Activated CD4-positive, alpha-beta memory T cell treated with anti-CD3 and anti-CD28 coated beads, Interleukin-2, amount 10 ng/mL, durations not matched to agents 7 days and 5 days (primary cell): Measurements from ENCODE around the gene TRRAP. TPM values are rescaled to one million over a fixed set of nuclear protein-coding genes. Genes with fewer than 3 reads are reported as not detected.

ENCODE experiments used
- CTCF ChIA-PET: fragments of 350-600 bp; sonication (Branson Sonifier 250); formaldehyde crosslinking; loops from one replicate; lab custom pipeline; 2021; ENCODE audit warnings: antibody characterized with exemption, inconsistent platforms; lab: Charles Lee
- POLR2A ChIA-PET: fragments of 350-600 bp; sonication (Branson Sonifier 250); formaldehyde crosslinking; loops from one replicate; lab custom pipeline; 2021; ENCODE audit warnings: antibody characterized with exemption; lab: Charles Lee
- DNase-seq: peaks from one replicate; pipeline ENCODE4 v3.0.0-alpha.2; 2020
- H3K27ac Mint-ChIP-seq: one replicate; pipeline ENCODE4 v1.8.0; 2021; ENCODE audit warnings: mild to moderate bottlenecking, mixed read lengths
- H3K27me3 Mint-ChIP-seq: one replicate; pipeline ENCODE4 v1.8.0; 2021; ENCODE audit warnings: mixed read lengths
- H3K36me3 Mint-ChIP-seq: one replicate; pipeline ENCODE4 v1.8.0; 2021; ENCODE audit warnings: low read depth, mixed read lengths
- H3K4me1 Mint-ChIP-seq: one replicate; pipeline ENCODE4 v1.8.0; 2021; ENCODE audit warnings: mixed read lengths
- H3K4me3 Mint-ChIP-seq: one replicate; pipeline ENCODE4 v1.8.0; 2021; ENCODE audit warnings: mild to moderate bottlenecking, mixed read lengths
- H3K9me3 Mint-ChIP-seq: one replicate; pipeline ENCODE4 v1.8.0; 2021; ENCODE audit warnings: mixed read lengths
- total RNA-seq, 2 experiments: library from RNA; stranded (reverse); gene quantifications; one replicate each; pipeline ENCODE4 v1.2.3, GENCODE V29; 2021

TRRAP gene
- total RNA-seq, 2 experiments from 2014 or later: 47.8 to 54.3 TPM

- Mint-ChIP-seq H3K27ac (peak overlapping the region; percentile 86), H3K27me3 (no peaks in the 10 kb centered on the region), H3K9me3 (no peaks in the 10 kb centered on the region), H3K4me3 (peak overlapping the region; percentile 95), H3K4me1 (peaks cover 37% of the 10 kb centered on the region), H3K36me3 (peaks cover 42% of the 10 kb centered on the region)
- ChIA-PET CTCF (interaction anchor here (1.2 to 2.9 kb wide), 3 partner anchors 10 to 50 kb away, joined by 4 to 26 read pairs (median 6); no protein-coding TSS in a partner anchor), POLR2A (interaction anchor here (0.8 kb wide), 1 partner anchor 10 kb away, joined by 5 read pairs; no protein-coding TSS in a partner anchor)
- DNase-seq: no peak
Measured at GRCh38 chr7:98880485-98880884, 2.2 kb downstream of the TRRAP start.

- Mint-ChIP-seq H3K36me3 (peaks cover 46% of the 10 kb centered on the region), H3K27ac (peak overlapping the region; percentile 86), H3K9me3 (no peaks in the 10 kb centered on the region), H3K4me1 (peaks cover 37% of the 10 kb centered on the region), H3K27me3 (no peaks in the 10 kb centered on the region), H3K4me3 (peak overlapping the region; percentile 44)
- DNase-seq: peak; percentile 28
- POLR2A ChIA-PET: interaction anchor here (0.7 kb wide), 1 partner anchor 49 kb away, joined by 3 read pairs; no protein-coding TSS in a partner anchor
- CTCF ChIA-PET: interaction anchor here (0.6 to 2.0 kb wide), 3 partner anchors 10 to 431 kb away, joined by 3 to 10 read pairs (median 3); no protein-coding TSS in a partner anchor
Measured at GRCh38 chr7:98881561-98882315, 3.4 kb downstream of the TRRAP start.

GRCh38 chr7:98884416-98884815, 6.1 kb downstream of the TRRAP start:
- peaks cover 41% of the 10 kb centered on the region for H3K4me1 Mint-ChIP-seq
- no peak overlapping the region for H3K27ac Mint-ChIP-seq
- H3K9me3 Mint-ChIP-seq: no peaks in the 10 kb centered on the region
- H3K36me3 Mint-ChIP-seq: peaks cover 55% of the 10 kb centered on the region
- ChIA-PET CTCF (no interaction called here), POLR2A (no interaction called here)
- H3K4me3 Mint-ChIP-seq: no peak overlapping the region
- DNase-seq: no peak
- H3K27me3 Mint-ChIP-seq: no peaks in the 10 kb centered on the region

- Mint-ChIP-seq H3K4me1 (peaks cover 19% of the 10 kb centered on the region), H3K27me3 (no peaks in the 10 kb centered on the region), H3K36me3 (peaks cover 49% of the 10 kb centered on the region), H3K9me3 (no peaks in the 10 kb centered on the region), H3K27ac (no peak overlapping the region), H3K4me3 (no peak overlapping the region)
- CTCF ChIA-PET: interaction anchor here (1.0 kb wide), 1 partner anchor 8 kb away, joined by 4 read pairs; the partner anchor contains the start of gene TRRAP
- no peak for DNase-seq
- POLR2A ChIA-PET: no interaction called here
Measured at GRCh38 chr7:98887038-98887437, 8.7 kb downstream of the TRRAP start.

DNA sequence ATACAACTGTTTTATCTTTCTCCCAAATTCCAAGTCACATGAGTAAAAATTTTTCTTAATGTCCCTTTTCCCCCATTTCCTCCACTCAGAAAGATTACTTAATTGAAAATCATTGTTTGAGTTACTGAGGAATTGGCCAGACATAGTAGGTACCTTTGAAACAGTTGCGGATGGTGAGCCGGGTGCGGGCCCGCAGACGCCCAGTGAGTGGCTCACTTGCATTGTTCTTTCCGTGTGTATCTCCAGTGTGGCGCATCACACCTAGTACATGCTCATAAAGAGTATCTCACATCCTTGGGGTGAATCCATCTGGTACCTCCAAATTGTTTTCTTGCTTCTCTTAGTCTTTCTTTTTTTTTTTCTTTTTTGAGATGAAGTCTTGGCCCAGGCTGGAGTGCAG, 14.3 kb downstream of the TRRAP start:
- CTCF ChIA-PET: interaction anchor here (1.2 kb wide), 1 partner anchor 13 kb away, joined by 4 read pairs; no protein-coding TSS in a partner anchor
- H3K4me1 Mint-ChIP-seq: peaks cover 4% of the 10 kb centered on the region
- no peak overlapping the region for H3K27ac Mint-ChIP-seq
- H3K4me3 Mint-ChIP-seq: no peak overlapping the region
- POLR2A ChIA-PET: no interaction called here
- no peak for DNase-seq
- H3K27me3 Mint-ChIP-seq: no peaks in the 10 kb centered on the region
- H3K9me3 Mint-ChIP-seq: no peaks in the 10 kb centered on the region
- H3K36me3 Mint-ChIP-seq: peaks cover 53% of the 10 kb centered on the region

DNA sequence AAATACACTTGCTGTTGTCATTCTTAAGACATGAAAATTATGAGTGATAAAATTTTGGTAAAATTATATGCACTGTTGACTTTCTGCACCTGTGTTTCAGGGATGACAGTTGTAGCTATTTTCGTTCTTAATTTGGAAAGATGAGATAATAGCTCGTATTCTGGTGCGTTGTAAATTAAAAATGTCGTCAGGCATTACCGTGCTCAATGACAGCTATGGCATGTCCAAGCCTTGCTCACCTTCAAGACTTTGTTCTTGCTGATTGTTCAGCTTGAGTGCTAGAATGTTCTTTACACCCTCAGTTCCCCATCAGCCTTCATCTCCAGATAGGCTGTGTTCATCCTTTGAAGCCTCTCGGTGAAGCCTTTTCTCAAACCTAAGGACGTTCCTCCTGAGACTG, 21.5 kb downstream of the TRRAP start:
- H3K36me3 Mint-ChIP-seq: peaks cover 76% of the 10 kb centered on the region
- CTCF ChIA-PET: no interaction called here
- no peaks in the 10 kb centered on the region for H3K9me3 Mint-ChIP-seq
- H3K4me1 Mint-ChIP-seq: no peaks in the 10 kb centered on the region
- POLR2A ChIA-PET: no interaction called here
- no peak for DNase-seq
- H3K27me3 Mint-ChIP-seq: no peaks in the 10 kb centered on the region
- no peak overlapping the region for H3K4me3 Mint-ChIP-seq
- no peak overlapping the region for H3K27ac Mint-ChIP-seq

- H3K27ac Mint-ChIP-seq: no peak overlapping the region
- H3K27me3 Mint-ChIP-seq: no peaks in the 10 kb centered on the region
- no peak for DNase-seq
- no peak overlapping the region for H3K4me3 Mint-ChIP-seq
- ChIA-PET POLR2A (interaction anchor here (0.8 kb wide), 1 partner anchor 30 kb away, joined by 3 read pairs; no protein-coding TSS in a partner anchor), CTCF (no interaction called here)
- H3K9me3 Mint-ChIP-seq: no peaks in the 10 kb centered on the region
- H3K4me1 Mint-ChIP-seq: no peaks in the 10 kb centered on the region
- peaks cover 79% of the 10 kb centered on the region for H3K36me3 Mint-ChIP-seq
Measured at GRCh38 chr7:98900815-98901214, 22.5 kb downstream of the TRRAP start.

- no peak overlapping the region for H3K27ac Mint-ChIP-seq
- CTCF ChIA-PET: interaction anchor here (1.4 kb wide), 1 partner anchor 23 kb away, joined by 6 read pairs; no protein-coding TSS in a partner anchor
- DNase-seq: no peak
- peaks cover 73% of the 10 kb centered on the region for H3K36me3 Mint-ChIP-seq
- no peak overlapping the region for H3K4me3 Mint-ChIP-seq
- no peaks in the 10 kb centered on the region for H3K4me1 Mint-ChIP-seq
- POLR2A ChIA-PET: no interaction called here
- no peaks in the 10 kb centered on the region for H3K27me3 Mint-ChIP-seq
- H3K9me3 Mint-ChIP-seq: no peaks in the 10 kb centered on the region
Measured at GRCh38 chr7:98902523-98902922, 24.2 kb downstream of the TRRAP start.

GRCh38 chr7:98903246-98903645, 24.9 kb downstream of the TRRAP start:
- ChIA-PET CTCF (interaction anchor here (1.4 kb wide), 1 partner anchor 23 kb away, joined by 6 read pairs; no protein-coding TSS in a partner anchor), POLR2A (no interaction called here)
- DNase-seq: no peak
- H3K4me3 Mint-ChIP-seq: no peak overlapping the region
- H3K36me3 Mint-ChIP-seq: peaks cover 74% of the 10 kb centered on the region
- no peaks in the 10 kb centered on the region for H3K27me3 Mint-ChIP-seq
- H3K9me3 Mint-ChIP-seq: no peaks in the 10 kb centered on the region
- no peaks in the 10 kb centered on the region for H3K4me1 Mint-ChIP-seq
- no peak overlapping the region for H3K27ac Mint-ChIP-seq

DNA sequence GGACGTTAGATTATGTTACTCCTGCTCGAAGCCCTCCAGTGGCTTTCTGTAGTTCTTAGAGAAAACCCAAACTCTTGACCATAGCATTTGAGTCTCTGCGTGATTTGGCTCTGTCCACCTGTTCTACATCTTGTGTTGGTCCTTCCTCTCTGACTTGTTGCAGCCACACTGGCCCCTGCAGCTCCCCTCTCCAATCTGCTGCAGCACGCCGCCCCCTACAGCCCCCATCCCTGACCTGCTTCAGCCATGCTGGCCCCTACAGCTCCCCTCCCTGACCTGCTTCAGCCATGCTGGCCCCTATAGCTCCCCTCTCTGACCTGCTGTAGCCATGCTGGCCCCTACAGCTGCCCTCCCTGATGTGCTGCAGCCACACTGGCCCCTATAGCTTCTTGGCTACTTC, 29.2 kb downstream of the TRRAP start:
- H3K4me1 Mint-ChIP-seq: no peaks in the 10 kb centered on the region
- DNase-seq: no peak
- POLR2A ChIA-PET: no interaction called here
- H3K9me3 Mint-ChIP-seq: no peaks in the 10 kb centered on the region
- CTCF ChIA-PET: interaction anchor here (0.7 kb wide), 1 partner anchor 28 kb away, joined by 4 read pairs; no protein-coding TSS in a partner anchor
- no peaks in the 10 kb centered on the region for H3K27me3 Mint-ChIP-seq
- no peak overlapping the region for H3K27ac Mint-ChIP-seq
- H3K4me3 Mint-ChIP-seq: no peak overlapping the region
- H3K36me3 Mint-ChIP-seq: peaks cover 72% of the 10 kb centered on the region

DNA sequence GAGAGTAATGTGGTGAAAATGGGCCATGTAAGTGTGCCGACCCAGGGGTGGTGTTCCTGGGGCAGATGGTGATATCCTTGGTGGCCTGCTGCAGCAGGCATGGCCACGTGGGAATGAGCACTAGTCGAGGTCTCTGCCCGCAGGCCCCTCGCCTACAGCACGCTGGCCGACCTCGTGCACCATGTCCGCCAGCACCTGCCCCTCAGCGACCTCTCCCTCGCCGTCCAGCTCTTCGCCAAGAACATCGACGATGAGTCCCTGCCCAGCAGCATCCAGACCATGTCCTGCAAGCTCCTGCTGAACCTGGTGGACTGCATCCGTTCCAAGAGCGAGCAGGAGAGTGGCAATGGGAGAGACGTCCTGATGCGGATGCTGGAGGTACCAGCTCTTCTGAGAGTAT, 30.3 kb downstream of the TRRAP start:
- ChIA-PET CTCF (interaction anchor here (0.7 kb wide), 1 partner anchor 650 kb away, joined by 3 read pairs; no protein-coding TSS in a partner anchor), POLR2A (no interaction called here)
- no peak overlapping the region for H3K27ac Mint-ChIP-seq
- no peaks in the 10 kb centered on the region for H3K4me1 Mint-ChIP-seq
- no peak for DNase-seq
- no peaks in the 10 kb centered on the region for H3K9me3 Mint-ChIP-seq
- H3K36me3 Mint-ChIP-seq: peaks cover 73% of the 10 kb centered on the region
- no peaks in the 10 kb centered on the region for H3K27me3 Mint-ChIP-seq
- no peak overlapping the region for H3K4me3 Mint-ChIP-seq

DNA sequence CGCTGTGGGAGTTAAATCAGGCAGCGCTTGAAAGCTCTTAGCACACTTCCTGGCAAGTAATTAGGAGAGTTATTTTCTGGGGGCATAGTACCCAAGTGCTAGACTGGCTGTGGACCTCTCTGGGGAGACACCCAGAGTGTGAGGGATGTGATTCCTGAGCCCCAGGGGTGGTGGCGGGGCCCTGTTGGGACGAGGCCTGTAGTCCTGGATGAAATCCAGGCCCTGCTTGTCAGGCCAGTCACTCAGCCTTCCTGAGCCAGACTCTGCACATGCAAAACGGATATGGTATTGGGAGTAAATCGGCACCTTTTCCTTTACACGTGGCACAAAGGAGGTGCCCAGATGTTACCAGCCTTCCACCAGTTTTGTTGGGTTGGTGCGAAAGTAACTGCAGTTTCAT, 31.2 kb downstream of the TRRAP start:
- Mint-ChIP-seq H3K9me3 (no peaks in the 10 kb centered on the region), H3K4me3 (no peak overlapping the region), H3K4me1 (no peaks in the 10 kb centered on the region), H3K27me3 (no peaks in the 10 kb centered on the region), H3K27ac (no peak overlapping the region), H3K36me3 (peaks cover 70% of the 10 kb centered on the region)
- POLR2A ChIA-PET: no interaction called here
- no peak for DNase-seq
- CTCF ChIA-PET: interaction anchor here (0.7 kb wide), 1 partner anchor 649 kb away, joined by 3 read pairs; no protein-coding TSS in a partner anchor

- CTCF ChIA-PET: interaction anchor here (1.5 kb wide), 1 partner anchor 17 kb away, joined by 3 read pairs; no protein-coding TSS in a partner anchor
Measured at GRCh38 chr7:98910427-98910826, 32.1 kb downstream of the TRRAP start.

More at GRCh38 chr7:98910427-98910826, 32.1 kb downstream of the TRRAP start:
- Mint-ChIP-seq H3K9me3 (no peaks in the 10 kb centered on the region), H3K4me3 (no peak overlapping the region), H3K27ac (no peak overlapping the region), H3K36me3 (peaks cover 61% of the 10 kb centered on the region), H3K4me1 (no peaks in the 10 kb centered on the region), H3K27me3 (no peaks in the 10 kb centered on the region)
- DNase-seq: no peak
- POLR2A ChIA-PET: no interaction called here
